OCI-LY3 (cell line): ENCODE data around the gene MED29.

Experiments
- CTCF ChIP-seq: fragments of 200-600, 300-600 bp; sonication (generic); IDR thresholded peaks from 2 replicates; pipeline ENCODE4 v1.5.1; 2014; ENCODE audit warnings: antibody characterized with exemption, low read length, low read depth
- EZH2phosphoT487 ChIP-seq: fragments of 200-600 bp; shearing (Covaris generic); IDR thresholded peaks from 2 replicates; pipeline ENCODE4 v1.6.1; 2018; ENCODE audit warnings: antibody characterized with exemption, mixed run types, low read depth

- no peak for TF ChIP-seq CTCF
- TF ChIP-seq EZH2phosphoT487, result no peak
Observed at GRCh38 chr19:39352381-39353255, 38.6 kb upstream of the MED29 start.
